HG03460 (cell line): ENCODE measurements around the gene PPP1R14C.

Source experiments
- ATAC-seq: cut with Tn5 transposase; IDR thresholded peaks from one replicate; pipeline ENCODE4 v1.9.1; 2021; ENCODE audit not compliant: unreplicated experiment

Gene PPP1R14C

DNA sequence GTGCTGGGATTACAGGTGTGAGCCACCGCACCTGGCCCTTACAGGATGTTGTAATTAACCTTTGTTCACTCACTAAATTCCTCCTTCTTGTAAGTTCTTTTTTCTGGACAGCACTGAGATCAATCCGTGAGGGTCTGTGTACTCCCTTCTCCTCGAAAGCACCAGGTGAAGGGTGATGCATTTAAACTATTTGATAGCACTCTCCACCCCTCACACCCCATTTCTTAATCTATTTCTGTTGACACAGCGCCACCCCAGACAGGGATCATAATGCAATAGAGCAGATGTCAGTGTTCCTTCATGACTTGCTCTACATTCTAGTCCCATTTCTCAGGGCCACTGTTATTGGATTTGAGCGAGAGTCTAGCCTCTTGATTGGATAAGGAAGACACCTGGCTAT, 46.3 kb downstream of the PPP1R14C start:
- no peak for ATAC-seq

DNA sequence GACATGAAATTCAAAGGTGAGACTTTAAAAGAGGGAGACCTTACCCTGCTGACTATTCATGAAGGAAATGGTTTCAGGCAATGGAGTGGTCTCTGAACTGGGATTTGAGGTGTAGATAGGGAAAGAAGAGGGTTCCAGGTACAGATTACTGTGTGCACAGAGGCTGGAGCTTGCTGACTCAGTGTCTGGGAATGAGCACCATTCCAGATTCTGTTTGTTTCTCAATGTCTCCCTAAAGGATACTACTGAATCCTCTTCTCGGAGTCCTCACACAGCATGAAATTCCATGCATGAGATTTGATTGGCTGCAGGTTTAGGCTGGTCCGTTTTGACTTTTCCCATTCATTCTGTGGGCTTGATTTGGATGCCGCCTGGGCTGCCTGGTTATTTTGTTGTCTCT, 49.0 kb downstream of the PPP1R14C start:
- no peak for ATAC-seq

DNA sequence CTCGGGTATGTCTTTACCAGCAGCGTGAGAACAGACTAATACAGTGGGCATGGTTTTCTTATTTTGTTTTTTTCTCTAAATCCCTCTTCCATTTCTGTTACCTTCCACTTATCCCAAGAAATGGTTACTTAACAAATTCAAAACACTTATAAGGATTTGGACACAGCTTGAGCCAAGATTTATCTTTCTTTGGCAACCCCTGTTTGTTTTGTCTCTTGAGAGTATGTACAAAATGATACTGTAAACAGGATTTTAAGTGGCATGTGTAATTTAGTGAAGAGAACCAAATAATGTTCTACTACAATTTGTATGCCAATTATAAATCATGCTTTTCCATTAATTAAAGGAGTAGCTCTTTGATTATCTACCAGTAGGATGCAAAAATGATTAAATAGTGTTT, 51.4 kb downstream of the PPP1R14C start:
- no peak for ATAC-seq

DNA sequence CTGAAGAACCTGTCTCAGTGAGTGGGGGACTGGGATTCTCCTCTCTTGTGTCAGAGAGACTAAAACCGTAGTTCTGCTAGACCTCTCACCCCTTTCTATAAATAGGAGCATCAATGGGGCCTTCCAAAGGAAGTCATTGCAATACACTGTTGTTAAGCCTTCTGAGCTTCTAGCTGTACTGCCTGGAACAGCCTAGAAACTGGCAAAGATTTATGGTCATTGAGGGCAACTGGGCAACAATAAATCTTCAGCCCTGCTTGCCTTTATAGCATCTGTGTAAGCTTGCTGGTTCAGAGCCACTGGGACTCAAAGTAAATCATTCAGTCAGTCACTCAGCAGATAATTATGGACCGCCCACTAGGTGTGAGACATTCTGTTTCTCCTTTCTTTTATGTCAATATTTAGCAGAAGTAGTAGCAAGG, 53.2 kb downstream of the PPP1R14C start:
- no peak for ATAC-seq

DNA sequence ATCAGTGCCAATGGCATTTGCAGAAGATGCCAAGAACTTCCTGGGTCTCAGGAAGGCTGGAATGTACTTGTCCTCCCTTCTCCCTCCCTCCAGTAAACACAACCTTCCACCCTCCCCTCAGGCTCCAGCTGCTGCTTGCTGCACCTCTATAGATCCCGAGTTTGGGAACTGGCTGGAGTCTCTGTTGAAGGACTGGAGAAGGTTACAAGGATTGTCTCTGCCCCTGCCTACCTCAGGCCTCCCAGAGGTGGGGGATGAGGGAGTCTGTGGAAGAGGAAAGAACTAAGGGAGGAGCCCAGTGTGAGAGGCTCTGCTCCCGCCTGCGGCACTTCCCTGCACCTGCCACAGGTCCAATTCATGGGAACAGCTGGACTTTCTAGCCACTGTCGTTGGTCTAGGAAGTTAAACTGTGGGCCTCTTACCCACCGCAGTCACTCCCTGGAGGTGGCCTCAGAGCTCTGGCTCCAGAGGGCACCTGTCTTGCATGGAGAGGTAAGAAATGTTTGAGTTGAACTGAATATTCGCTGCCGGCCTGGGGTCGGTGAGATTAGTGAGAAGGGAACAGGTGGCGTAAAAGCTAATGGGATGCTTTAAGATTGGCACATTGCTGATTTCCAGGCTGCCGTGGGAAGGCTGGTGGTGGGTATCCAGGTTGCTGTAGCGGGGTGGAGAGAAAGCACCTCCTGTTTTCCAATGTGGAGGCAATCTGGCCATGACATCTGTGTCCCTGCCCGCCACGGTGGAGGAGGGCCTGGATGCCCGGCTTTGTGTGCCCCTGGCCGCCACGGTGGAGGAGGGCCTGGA, 54.3 kb downstream of the PPP1R14C start:
- ATAC-seq = no peak

DNA sequence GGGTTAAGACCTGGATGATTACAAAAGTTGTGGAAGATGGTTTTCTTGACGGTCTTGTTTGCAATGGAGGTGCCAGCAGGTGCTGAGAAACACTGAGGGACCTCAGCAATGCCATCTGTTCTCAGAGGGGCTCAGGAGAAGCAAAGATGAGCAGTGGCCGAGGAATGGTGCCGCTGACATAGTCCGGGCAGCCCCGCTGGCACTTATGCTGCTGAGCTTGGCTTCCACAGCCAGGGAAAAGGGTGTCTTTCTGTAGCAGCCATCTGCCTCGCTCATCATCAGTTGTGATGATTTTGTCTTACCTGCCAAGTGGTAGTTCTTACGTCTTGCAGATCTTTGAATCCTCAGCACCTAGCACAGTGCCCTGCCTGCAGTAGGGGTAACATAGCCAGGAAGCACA, 55.7 kb downstream of the PPP1R14C start:
- ATAC-seq = no peak

DNA sequence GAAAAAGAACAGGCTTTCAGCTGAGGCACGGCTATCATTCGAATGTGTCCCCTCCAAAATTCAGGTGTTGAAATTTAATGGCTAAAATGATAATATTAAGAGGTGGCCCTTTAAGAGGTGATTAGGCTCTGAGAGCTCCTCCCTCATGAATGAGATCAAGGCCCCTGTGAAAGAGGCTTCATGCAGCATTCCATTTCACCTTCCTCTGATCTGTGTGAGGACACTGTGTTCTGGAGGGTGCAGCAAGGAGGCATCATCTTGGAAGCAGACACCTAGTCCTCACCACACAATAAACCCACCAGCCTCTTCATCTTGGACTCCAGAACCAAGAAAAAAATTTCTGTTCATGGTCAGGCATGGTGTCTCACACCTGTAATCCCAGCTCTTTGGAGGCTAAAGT, 56.4 kb downstream of the PPP1R14C start:
- no peak for ATAC-seq

DNA sequence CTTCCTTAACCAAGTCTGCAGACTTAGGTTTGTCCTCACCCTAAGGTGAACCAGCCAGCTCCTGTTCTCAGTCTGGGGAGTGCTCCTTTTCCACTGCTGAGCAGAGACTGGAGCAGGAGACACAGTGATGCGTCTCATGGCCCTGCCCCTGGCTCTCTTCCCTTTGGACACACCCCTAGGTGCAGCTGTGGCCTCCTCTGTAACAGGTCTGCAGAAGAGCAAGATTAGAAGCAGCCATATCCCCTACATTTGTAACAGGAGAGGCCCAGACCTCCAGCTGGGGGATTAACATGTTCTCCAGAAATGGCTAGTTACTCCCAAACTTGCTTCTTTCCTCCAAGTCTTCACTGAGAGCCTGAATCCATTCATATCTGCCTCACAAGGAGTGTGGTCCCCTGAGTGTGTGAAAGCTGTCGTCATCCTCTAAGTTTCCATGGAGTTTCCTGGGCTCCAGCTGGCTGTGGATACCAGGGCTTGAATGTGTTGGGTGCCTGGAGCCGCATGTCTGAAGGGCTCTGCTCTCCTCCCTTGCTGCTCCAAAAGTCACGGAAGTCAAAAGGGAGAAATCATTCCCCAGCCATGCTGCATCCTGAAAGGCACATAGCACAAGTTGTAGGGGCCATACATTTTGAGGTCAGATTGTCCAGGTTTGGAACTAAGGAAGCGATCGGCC, 57.7 kb downstream of the PPP1R14C start:
- no peak for ATAC-seq

DNA sequence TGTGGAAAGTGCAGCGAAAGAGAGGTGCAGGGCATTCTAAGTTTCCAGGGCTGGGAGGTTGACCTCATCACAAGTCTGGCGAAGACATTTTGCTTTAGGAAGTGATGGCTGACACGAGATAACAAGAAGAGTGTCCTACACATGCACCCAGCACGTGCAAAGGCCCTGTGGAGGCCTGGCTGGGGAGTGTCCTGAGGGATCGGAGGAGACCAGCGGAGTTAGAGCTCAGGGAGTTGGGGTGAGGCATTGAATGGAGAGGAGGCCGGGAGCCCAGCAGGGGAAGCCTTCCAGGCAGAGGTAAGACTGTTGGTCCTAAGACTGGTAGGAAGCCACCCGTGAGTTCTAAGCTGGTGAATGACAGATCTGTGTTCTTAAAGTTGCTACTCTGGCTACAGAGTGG, 58.4 kb downstream of the PPP1R14C start:
- no peak for ATAC-seq

DNA sequence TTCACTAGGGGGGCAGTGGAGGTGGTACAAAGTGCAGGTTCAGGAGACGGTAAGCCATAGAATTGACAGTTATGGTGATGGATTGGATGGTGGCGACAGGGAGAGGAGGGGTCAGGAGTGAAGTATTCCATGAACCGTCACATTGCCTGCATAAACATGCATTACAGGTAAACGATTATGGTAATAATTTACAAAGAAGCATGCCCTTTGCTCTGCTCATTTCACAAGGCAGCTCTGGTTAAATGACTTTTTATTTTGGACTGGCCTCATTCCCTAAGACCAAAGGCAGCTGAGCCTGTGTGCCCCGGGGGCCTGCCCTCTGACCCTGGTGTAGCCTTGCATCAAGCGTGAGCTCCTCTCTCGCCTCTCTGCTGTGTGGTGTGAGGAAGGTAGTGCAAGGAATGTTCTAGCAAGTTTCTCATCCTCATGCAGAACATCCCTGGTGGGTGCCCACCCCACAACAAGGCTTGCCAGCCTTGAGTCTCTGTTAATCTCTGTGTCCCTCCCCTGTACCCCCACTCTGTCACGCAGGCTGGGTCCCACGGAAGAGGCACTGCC, 59.0 kb downstream of the PPP1R14C start:
- ATAC-seq = no peak

DNA sequence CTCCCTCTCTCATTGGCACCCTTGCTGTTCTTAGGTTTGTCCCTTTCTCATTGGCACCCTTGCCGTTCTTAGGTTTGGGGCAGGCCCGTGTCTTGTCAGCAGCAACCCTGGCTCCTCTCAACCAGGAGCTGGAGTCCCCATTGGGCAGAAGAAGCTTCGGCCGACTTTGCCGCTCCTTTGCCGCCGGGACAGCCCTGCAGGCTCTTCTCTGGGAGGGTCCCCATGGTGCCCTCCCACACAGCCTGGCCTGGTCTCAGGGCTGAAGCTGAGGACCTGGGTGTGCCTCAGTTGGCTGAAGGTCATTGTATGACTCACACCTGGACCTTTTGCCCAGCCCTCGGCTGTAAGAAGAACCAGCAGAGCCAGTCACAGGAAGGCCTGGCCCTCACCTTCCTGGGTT, 59.6 kb downstream of the PPP1R14C start:
- ATAC-seq = no peak

DNA sequence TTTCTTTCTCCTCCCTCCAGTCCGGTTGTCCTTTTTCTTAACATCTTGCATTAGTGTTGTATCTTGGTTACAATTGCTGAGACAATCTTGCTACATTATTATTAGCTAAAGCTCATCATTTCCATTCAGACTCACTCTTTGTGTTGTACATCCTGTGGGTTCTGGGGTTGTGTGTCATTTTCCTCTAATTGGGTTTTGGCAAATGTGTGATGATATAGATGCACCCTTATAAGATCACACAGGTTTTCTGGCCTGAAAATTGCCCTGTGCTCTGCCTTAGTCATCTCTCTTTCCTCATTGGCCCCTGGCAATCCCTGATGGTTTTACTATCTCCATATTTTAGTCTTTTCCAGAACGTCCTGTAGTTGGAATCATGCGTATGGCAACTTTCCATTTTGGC, 60.1 kb downstream of the PPP1R14C start:
- ATAC-seq = no peak

DNA sequence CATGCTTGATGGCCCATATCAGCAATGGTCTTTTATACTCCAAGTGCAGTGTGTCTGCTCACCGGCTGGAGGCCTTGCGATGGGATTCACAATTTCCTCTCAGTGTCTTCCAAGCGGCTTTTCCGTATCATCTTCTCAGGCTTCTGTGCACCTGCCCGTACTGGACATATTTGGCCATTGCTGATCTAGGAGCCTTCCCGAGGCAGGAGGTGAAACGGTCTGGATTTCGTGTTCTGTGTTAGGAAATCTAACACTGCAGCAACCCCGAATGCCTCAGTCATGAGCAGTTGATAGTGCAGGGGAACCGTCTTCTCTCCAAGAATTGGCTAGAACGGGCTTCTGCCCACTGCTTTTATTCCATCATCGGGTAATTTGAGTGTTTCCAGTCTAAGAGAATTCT, 60.5 kb downstream of the PPP1R14C start:
- no peak for ATAC-seq

DNA sequence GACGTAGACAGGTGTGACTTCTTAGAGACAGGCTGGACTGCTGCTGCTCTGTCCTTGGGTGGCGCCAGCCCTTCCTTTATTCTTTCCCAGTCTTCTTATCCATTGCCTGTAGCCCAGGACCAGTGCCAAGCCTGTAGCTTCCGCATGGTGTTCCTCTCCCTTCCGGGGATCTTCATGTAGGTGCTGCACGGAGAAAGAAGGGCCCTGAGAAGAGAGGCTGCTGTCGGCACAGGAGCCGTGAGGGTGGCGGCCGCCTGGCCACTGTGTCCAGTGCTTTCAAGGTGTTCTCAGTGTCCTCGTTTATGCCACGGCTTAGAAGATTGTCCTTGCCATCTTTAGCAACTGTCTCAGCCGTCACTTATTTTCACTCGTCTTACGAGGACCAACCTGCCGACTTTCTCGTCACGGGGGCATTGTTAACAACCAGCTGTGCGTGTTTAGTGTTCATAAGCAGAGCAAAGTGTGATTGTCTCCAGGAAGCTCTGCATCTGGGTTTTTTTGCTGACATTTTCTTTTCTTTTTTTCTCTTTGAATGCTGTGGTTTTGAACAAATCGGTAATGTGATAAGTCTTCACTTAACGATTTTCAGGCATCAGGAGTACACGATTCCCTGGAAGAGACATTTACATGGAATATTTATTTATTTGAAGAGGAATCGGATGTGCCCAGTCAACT, 61.2 kb downstream of the PPP1R14C start:
- ATAC-seq = no peak

DNA sequence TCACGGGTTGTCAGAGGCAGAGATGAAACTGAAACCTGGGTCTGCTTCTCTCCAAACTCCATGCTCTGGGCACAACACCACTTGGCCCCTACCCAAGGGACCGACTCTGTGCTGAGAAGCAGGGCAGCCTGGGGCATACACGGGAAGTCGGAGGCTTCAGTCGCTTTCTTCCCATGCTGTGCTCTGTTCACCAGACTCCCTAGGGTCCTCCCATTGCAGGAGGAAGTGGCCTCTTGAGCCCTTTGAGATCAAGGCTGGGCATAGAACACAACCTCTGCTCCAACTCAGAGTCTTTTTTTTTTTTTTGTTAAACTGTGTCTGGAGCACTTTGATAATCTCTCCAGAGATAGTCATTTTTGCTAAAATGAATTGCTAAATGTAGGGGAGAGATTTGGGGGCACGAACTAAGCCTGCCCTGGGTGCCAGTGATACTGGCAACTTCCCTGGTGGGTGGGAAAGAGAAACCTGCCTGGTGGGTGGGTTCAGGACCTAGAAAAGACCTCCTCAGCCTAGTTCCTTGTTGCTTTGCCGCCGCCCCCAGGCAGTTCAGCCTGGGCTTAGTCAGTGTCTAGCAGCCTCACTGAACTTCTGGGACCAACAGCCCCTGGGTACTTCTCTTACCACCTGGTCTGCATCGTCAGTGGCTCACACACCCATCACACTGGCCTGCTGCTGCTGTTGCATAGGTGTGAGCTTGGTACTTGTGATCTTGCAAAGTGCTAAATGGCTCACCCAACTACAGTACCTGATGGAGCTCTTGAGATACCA, 62.0 kb downstream of the PPP1R14C start:
- no peak for ATAC-seq

DNA sequence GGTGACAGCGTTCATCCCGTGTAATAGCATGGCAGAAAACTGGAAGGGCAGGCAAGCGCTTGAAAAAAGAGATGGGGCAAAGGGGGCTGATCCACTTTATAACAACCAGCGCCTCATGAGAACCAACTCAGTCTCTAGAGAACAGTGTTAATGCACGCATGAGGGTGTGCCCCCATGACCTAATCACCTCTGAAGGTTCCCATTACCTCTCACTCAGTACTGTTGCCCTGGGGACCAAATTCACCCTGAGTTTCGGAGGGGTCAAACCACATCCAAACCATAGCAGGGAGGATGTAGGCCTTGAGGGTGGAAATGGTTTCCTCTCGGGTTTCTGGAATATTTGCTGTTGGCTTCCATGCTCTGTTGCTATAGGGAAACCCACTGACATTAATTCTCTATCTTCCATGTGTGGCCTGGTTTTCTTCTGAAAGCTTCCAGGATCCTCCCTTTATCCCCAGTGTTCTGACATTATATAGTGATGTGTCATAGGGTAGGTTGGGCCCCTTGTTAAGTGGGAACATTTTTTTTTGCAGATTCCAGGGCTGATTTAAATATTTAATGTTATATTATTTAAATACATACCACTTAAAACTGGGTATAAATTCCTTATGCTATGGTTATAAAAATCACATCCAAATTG, 65.2 kb downstream of the PPP1R14C start:
- no peak for ATAC-seq

DNA sequence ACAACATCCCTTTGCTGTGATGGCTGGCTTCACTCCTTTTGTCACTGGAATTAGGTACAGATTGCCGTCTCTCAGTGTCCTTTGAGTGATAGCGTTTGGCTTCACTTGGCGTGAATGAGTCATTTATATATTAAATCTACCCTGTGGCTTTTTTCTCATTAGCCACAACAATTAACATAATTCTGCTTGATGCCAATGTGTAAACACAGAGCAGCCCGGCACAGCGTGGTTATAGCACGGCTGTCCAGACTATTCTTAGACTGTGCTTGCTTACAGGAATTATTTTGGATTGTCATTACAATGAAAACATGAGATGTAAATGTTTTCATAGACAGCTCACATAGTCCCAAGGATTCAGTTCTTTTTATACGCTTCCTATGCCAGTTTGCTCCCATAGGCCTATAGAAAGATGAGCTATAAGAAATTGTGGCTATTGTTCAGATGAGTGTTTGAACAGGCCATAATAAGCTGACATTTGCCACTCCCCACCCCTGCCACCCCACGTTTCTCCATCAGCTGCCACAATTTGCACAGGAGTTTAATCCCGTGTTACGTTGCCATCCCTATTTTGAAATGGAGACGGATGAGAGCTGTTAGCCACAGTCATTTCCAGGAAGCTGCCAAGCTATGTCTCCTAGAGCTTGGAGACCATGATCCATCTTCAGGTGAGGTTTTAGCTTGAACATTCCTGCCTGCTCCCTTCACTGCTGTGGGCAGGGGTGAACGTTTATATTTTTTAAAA, 65.9 kb downstream of the PPP1R14C start:
- no peak for ATAC-seq

DNA sequence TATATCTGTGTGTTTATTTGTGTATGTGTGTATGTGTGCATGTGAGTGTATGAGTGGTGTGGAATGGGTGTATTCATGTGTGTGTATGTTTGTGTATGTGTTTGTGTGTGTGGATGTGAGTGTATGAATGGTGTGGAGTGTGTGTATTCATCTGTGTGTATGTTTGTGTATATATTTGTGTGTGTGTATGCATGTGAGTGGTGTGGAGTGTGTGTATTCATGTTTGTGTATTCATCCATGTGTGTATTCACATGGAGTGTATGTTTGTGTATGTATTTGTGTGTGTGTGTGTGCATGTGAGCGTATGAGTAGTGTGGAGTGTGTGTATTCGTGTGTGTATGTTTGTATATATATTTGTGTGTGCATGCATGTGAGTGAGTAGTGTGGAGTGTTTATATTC, 66.6 kb downstream of the PPP1R14C start:
- no peak for ATAC-seq

DNA sequence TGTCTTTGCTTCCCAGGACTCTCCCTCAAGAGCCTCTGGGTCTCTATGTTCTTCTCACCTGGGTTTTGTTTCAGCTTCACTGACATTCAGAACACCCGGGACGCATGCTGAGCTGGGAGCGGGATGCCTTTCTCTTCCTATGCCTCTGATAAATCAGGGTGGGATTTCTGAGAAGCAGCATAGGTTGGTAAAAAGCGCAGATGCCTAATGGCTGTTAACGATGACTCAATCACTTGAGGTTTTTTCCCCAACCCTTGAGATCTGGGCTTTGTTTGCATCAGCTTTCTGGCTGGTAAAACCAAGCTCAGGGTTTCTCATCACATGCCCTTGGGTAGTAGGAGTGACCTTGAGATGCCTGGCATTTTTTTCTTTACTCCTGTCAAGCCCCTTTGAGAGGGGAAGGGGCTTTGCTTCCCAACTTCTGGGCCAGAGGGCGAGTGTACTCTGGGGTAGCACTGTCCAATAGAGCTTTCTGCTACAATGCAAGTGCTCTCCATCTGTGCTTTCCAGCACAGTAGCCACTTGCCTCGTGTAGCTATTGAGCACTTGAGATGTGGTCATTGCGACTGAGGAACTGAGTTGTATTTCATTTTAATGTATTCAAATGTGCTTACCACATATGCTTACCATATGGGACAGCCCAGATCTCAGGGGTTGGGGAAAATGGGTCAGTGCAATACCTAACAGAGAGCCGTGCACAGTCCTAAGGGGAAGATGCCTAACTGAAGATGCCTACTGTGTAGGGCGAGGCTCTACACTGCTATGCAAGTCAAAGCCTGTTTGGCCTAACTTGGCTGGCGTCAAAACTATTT, 69.1 kb downstream of the PPP1R14C start:
- no peak for ATAC-seq
